Breast epithelium (tissue), 4 donors: ENCODE data around the gene ZSWIM7. TPM values are rescaled to one million over a fixed set of nuclear protein-coding genes. Genes with fewer than 3 reads are reported as not detected.

Source experiments
- DNase-seq, 2 donors: peaks; one replicate each; pipeline ENCODE4 v3.0.0-alpha.2; 2019; ENCODE audit warnings: low spot score in 2 of 2
- H3K27ac ChIP-seq, 2 donors: fragments of 200-600 bp; sonication (generic) in 1 of 2; one replicate each; pipeline ENCODE4 v1.5.1; 2016 to 2019; ENCODE audit warnings: mild to moderate bottlenecking in 1 of 2
- H3K27me3 ChIP-seq, 2 donors: fragments of 200-600 bp; sonication (generic) in 1 of 2; one replicate each; pipeline versions ENCODE4 v1.5.1 to v1.6.0; 2017 to 2019; ENCODE audit warnings: control low read depth in 1 of 2, mild to moderate bottlenecking in 1 of 2
- H3K36me3 ChIP-seq: fragments of 200-600 bp; one replicate; pipeline ENCODE4 v1.5.1; 2019
- H3K4me1 ChIP-seq, 2 donors: fragments of 200-600 bp; sonication (generic); one replicate each; pipeline ENCODE4 v1.5.1; 2016 to 2019; ENCODE audit warnings: control low read depth in 1 of 2
- H3K4me3 ChIP-seq, 3 donors: fragments of 200-600 bp; sonication (generic); 1 replicate in 2 of 3; 2 replicates in 1 of 3; pipeline ENCODE4 v1.5.1; 2016 to 2019; ENCODE audit warnings: mild to moderate bottlenecking in 3 of 3, moderate library complexity in 2 of 3
- H3K9me3 ChIP-seq, 2 donors: fragments of 200-600 bp; sonication (generic) in 1 of 2; one replicate each; pipeline ENCODE4 v1.5.1; 2016 to 2019; ENCODE audit warnings: control low read depth in 1 of 2
- POLR2A ChIP-seq: fragments of 450-650 bp; IDR thresholded peaks from one replicate; pipeline ENCODE4 v1.6.1; 2016; ENCODE audit warnings: antibody characterized with exemption, mild to moderate bottlenecking, moderate library complexity
- POLR2AphosphoS5 ChIP-seq, 3 donors: sonication (generic); formaldehyde crosslinking; IDR thresholded peaks; one replicate each; pipeline ENCODE4 v1.6.1; 2017; ENCODE audit warnings: antibody characterized with exemption in 3 of 3
- intact Hi-C: fragments of 100-400 bp; cut with DNase I; formaldehyde crosslinking; loops from one replicate; pipeline ENCODE4 v1.15.1; 2023; ENCODE audit warnings: low total_unique reads
- total RNA-seq, 3 donors: library from RNA; depleted of rRNA; stranded (reverse); fragments of >200 nt; gene quantifications; one replicate each; pipeline ENCODE4 v1.1.0, GENCODE V29; 2016
- TF ChIP-seq, protein P1 (sequence below), 3 donors: fragments of 450-650 bp; IDR thresholded peaks; one replicate each; pipeline ENCODE4 v1.5.1; 2016 to 2017; ENCODE audit warnings: antibody characterized with exemption in 3 of 3, mild to moderate bottlenecking in 3 of 3, moderate library complexity in 3 of 3

Gene ZSWIM7
- total RNA-seq, 3 donors from 2014 or later: 19.7 to 20.9 (median 20.3) TPM

DNA sequence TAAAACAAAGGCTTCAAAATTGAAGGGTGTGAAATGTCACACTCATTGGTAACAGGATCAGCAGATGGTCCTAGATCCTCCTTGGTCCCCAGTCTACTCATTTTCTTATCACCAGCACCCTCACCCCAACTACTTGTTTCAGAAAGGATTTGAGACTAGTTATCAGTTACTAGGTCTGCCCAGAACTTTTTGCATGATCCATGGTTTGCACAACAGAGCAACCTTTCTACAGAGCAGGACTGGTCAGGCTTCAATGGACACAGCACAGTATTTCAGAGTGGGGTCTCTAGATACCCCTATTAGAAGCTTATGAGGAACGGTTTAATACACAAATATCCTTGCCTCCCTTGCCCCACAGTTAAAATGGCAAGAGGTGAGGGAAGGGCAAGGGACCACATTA lies 25.7 kb upstream of the ZSWIM7 start:
- Histone ChIP-seq H3K27ac (no peak overlapping the region), H3K4me3 (no peak overlapping the region), H3K9me3 (no peaks in the 10 kb centered on the region), H3K36me3 (peaks cover 5% of the 10 kb centered on the region), H3K4me1 (no peaks in the 10 kb centered on the region), H3K27me3 (no peaks in the 10 kb centered on the region)
- no peak for DNase-seq
- TF ChIP-seq POLR2AphosphoS5 (IDR thresholded peaks at IDR 0.05) (no peak), POLR2A (no peak)
- TF ChIP-seq, protein P1, sequence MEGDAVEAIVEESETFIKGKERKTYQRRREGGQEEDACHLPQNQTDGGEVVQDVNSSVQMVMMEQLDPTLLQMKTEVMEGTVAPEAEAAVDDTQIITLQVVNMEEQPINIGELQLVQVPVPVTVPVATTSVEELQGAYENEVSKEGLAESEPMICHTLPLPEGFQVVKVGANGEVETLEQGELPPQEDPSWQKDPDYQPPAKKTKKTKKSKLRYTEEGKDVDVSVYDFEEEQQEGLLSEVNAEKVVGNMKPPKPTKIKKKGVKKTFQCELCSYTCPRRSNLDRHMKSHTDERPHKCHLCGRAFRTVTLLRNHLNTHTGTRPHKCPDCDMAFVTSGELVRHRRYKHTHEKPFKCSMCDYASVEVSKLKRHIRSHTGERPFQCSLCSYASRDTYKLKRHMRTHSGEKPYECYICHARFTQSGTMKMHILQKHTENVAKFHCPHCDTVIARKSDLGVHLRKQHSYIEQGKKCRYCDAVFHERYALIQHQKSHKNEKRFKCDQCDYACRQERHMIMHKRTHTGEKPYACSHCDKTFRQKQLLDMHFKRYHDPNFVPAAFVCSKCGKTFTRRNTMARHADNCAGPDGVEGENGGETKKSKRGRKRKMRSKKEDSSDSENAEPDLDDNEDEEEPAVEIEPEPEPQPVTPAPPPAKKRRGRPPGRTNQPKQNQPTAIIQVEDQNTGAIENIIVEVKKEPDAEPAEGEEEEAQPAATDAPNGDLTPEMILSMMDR (IDR thresholded peaks at IDR 0.05): no peak
- intact Hi-C loops: loop anchor here (10.0 kb wide), 1 partner anchor 110 kb away; no protein-coding TSS in a partner anchor

DNA sequence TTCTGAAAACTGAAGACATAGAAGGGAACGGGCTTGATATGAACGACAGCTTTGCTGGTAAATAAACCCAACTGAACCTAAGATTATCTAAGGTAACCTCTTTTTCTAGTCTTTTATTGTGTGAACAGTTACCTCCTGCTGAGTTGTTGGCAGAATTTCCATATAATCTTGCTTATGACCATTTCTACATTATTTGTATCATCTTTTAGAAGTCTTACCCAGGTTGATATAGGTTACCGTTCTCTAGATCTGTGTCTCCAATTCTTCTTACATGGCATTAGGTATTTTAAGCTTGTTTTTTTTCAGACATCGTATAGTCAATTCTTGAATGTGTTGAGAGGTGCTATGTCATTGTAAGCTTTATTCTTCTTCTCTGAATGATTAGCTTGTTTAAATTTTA lies 24.4 kb upstream of the ZSWIM7 start:
- intact Hi-C loops: loop anchor here (1.0 to 10.0 kb wide), 2 partner anchors 14 to 111 kb away; no protein-coding TSS in a partner anchor
- Histone ChIP-seq H3K4me3 (no peak overlapping the region), H3K27me3 (no peaks in the 10 kb centered on the region), H3K4me1 (no peaks in the 10 kb centered on the region), H3K36me3 (peaks cover 2% of the 10 kb centered on the region), H3K27ac (no peak overlapping the region), H3K9me3 (no peaks in the 10 kb centered on the region)
- TF ChIP-seq, protein P1 (IDR thresholded peaks at IDR 0.05): no peak
- TF ChIP-seq POLR2A (no peak), POLR2AphosphoS5 (IDR thresholded peaks at IDR 0.05) (no peak)
- no peak for DNase-seq

- no peak overlapping the region for H3K4me3 ChIP-seq
- no peaks in the 10 kb centered on the region for H3K36me3 ChIP-seq
- no peaks in the 10 kb centered on the region for H3K4me1 ChIP-seq
- no peak overlapping the region for H3K27ac ChIP-seq
- no peaks in the 10 kb centered on the region for H3K9me3 ChIP-seq
- H3K27me3 ChIP-seq: no peaks in the 10 kb centered on the region
- DNase-seq: no peak
- intact Hi-C loops: no loop called here
- TF ChIP-seq POLR2AphosphoS5 (IDR thresholded peaks at IDR 0.05): no peak
- no peak for TF ChIP-seq POLR2A
- TF ChIP-seq, protein P1 (IDR thresholded peaks at IDR 0.05): no peak
Observed at GRCh38 chr17:16019347-16019746, 19.8 kb upstream of the ZSWIM7 start.

DNA sequence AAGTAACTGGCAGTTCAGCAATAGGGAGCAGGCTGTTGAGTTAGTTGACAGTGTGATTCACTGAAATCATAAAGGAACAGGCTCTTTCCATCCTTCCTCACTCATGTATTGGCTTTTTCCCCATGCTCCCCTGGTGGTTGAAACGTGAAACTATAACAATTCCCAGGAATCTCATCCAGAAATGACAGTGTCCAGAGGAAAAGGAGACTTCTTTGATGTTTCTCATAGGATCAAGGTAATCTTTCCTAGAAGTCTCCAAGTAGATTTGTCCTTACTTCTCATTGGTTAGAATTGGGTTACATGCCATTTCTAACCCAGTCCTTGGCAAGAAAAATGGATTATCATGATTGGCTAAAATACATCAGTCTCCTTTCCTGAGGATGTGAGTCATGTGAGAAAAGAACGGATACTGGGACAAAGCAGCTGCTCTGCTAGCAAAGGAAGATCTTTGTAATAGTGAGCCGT lies 14.5 kb upstream of the ZSWIM7 start:
- intact Hi-C loops: no loop called here
- Histone ChIP-seq H3K27me3 (no peaks in the 10 kb centered on the region), H3K4me1 (no peaks in the 10 kb centered on the region), H3K27ac (peak overlapping the region in 1 of 2 donors; percentile 8), H3K4me3 (no peak overlapping the region), H3K36me3 (no peaks in the 10 kb centered on the region), H3K9me3 (no peaks in the 10 kb centered on the region)
- no peak for DNase-seq
- TF ChIP-seq POLR2A: no peak
- TF ChIP-seq, protein P1 (IDR thresholded peaks at IDR 0.05): peak; percentile 35 to 65 (median 40)

- H3K27ac ChIP-seq: no peak overlapping the region
- no peaks in the 10 kb centered on the region for H3K4me1 ChIP-seq
- no peaks in the 10 kb centered on the region for H3K27me3 ChIP-seq
- no peak for DNase-seq
- no peak overlapping the region for H3K4me3 ChIP-seq
- no peaks in the 10 kb centered on the region for H3K9me3 ChIP-seq
- TF ChIP-seq POLR2AphosphoS5 (IDR thresholded peaks at IDR 0.05): no peak
- no peak for TF ChIP-seq POLR2A
- H3K36me3 ChIP-seq: no peaks in the 10 kb centered on the region
- intact Hi-C loops: no loop called here
Observed at GRCh38 chr17:16007439-16007838, 7.9 kb upstream of the ZSWIM7 start.

DNA sequence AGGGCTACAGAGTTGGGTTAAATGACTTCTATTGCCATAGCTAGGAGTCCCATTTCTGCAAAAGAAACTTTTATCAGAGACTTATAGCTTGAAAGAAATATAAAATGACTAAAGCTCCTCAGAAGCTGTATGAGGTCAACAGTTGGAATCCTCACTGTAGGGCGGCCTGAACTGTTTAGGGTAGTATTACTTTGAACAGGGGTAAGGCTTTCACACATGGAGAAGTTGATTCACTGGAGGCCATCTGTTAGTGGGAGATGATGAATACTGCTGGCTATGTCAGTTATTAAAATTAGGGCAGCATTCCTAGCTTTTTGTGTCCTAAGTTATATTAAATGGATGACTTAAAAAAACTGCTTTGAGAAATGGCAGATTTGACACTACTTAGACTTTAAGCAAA lies 6.1 kb upstream of the ZSWIM7 start:
- no peaks in the 10 kb centered on the region for H3K27me3 ChIP-seq
- no peak overlapping the region for H3K4me3 ChIP-seq
- intact Hi-C loops: no loop called here
- DNase-seq: no peak
- no peak overlapping the region for H3K27ac ChIP-seq
- no peaks in the 10 kb centered on the region for H3K9me3 ChIP-seq
- peaks cover 0 to 8% of the 10 kb centered on the region in 2 donors for H3K4me1 ChIP-seq
- no peaks in the 10 kb centered on the region for H3K36me3 ChIP-seq
- TF ChIP-seq, protein P1 (IDR thresholded peaks at IDR 0.05): no peak
- TF ChIP-seq POLR2AphosphoS5 (IDR thresholded peaks at IDR 0.05) (no peak), POLR2A (no peak)
